Esophagus squamous epithelium (tissue), 4 donors: ENCODE data around the gene ENOX1.

Experiments used
- POLR2A ChIP-seq, 4 donors: fragments of 450-650 bp; IDR thresholded peaks; one replicate each; pipeline ENCODE4 v1.6.1; 2017; ENCODE audit warnings: antibody characterized with exemption in 4 of 4, mild to moderate bottlenecking in 4 of 4, moderate library complexity in 3 of 4
- TF ChIP-seq, protein P1 (sequence below), 6 experiments: fragments of 450-650 bp in 4 of 6; fragments of 200-600 bp in 2 of 6; sonication (generic) in 2 of 6; IDR thresholded peaks; one replicate each; pipeline ENCODE4 v1.5.1; 2016 to 2019; ENCODE audit warnings: antibody characterized with exemption in 6 of 6, mild to moderate bottlenecking in 4 of 6, moderate library complexity in 4 of 6

DNA sequence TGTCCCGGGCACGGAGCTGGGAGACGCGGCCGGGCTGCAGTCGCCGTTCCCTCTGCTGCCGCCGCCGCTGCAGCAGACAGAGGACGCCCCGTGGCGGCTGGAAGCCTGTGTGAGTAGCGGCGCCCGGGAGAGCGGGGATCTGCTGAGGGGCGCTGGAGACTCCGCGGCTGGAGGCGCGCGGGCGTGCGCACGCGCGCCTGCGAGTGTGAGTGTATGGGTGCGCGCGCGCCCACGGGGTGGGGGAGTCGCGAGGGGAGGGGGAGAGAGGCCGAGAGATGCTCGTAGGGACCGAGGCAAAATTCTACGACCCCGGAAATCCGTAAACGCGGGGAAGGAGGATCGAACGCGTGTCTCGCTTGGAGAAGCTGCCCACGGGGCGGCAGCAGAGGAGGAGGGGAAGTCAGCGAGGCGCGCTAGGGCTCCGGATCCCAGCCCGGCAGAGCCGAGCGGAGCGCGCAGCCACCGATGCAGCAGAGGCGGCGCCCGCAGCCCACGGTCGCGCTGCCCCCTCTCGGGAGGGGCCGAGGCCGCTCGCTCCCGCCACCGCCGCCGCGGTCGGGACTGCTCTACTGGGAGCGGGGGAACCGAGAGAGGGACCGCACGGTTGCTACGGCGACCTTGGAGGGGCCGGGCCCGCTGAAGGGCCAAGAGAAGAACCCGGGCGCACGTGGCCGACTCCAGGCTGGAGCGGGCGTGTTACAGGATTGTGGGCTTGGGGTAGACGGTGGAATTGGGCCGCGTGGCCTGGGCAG, at the start of gene ENOX1:
- TF ChIP-seq, protein P1, sequence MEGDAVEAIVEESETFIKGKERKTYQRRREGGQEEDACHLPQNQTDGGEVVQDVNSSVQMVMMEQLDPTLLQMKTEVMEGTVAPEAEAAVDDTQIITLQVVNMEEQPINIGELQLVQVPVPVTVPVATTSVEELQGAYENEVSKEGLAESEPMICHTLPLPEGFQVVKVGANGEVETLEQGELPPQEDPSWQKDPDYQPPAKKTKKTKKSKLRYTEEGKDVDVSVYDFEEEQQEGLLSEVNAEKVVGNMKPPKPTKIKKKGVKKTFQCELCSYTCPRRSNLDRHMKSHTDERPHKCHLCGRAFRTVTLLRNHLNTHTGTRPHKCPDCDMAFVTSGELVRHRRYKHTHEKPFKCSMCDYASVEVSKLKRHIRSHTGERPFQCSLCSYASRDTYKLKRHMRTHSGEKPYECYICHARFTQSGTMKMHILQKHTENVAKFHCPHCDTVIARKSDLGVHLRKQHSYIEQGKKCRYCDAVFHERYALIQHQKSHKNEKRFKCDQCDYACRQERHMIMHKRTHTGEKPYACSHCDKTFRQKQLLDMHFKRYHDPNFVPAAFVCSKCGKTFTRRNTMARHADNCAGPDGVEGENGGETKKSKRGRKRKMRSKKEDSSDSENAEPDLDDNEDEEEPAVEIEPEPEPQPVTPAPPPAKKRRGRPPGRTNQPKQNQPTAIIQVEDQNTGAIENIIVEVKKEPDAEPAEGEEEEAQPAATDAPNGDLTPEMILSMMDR (IDR thresholded peaks at IDR 0.05) = no peak
- TF ChIP-seq POLR2A (IDR thresholded peaks at IDR 0.05) = no peak
